Epithelial cell of esophagus (primary cell): Measurements from ENCODE around the gene CORT.
A peak's percentile ranks its signal among the peaks of the same experiment; 100 is the strongest.

Experiments used
- DNase-seq: peaks from one replicate; pipeline ENCODE4 v3.0.0; 2010; ENCODE audit warnings: low read depth
- H3K4me3 ChIP-seq: 2 replicates; pipeline ENCODE4 v1.5.1; 2011; ENCODE audit warnings: mild to moderate bottlenecking, low read length, control low read depth
- CTCF ChIP-seq: IDR thresholded peaks from 2 replicates; pipeline ENCODE4 v1.5.1; 2011; ENCODE audit warnings: low read depth, mild to moderate bottlenecking, low read length, control low read depth, inconsistent platforms; ENCODE audit not compliant: insufficient read depth; ENCODE audit errors: missing control alignments

The CORT gene

GRCh38 chr1:10490286-10490970 lies 40.6 kb downstream of the CORT start:
- TF ChIP-seq CTCF: no peak
- no peak for DNase-seq
- H3K4me3 ChIP-seq: no peak overlapping the region

- TF ChIP-seq CTCF: no peak
- H3K4me3 ChIP-seq: no peak overlapping the region
- DNase-seq: no peak
These were observed 44.6 kb downstream of the CORT start for GRCh38 chr1:10494418-10494753.

- DNase-seq: peak; percentile 82
- peak; percentile 87 for TF ChIP-seq CTCF
- peak overlapping the region; percentile 35 for H3K4me3 ChIP-seq
These were observed 45.1 kb downstream of the CORT start for GRCh38 chr1:10494754-10495474.

- peak overlapping the region; percentile 35 for H3K4me3 ChIP-seq
- no peak for TF ChIP-seq CTCF
- DNase-seq: no peak
These were observed 45.6 kb downstream of the CORT start for GRCh38 chr1:10495475-10495817.

- peak; percentile 100 for DNase-seq
- H3K4me3 ChIP-seq: peak overlapping the region; percentile 35
- no peak for TF ChIP-seq CTCF
These were observed 46.1 kb downstream of the CORT start for GRCh38 chr1:10495952-10496351.

- no peak overlapping the region for H3K4me3 ChIP-seq
- DNase-seq: no peak
- no peak for TF ChIP-seq CTCF
These were observed 47.3 kb downstream of the CORT start for GRCh38 chr1:10497109-10497508.

GRCh38 chr1:10498231-10498630 lies 48.4 kb downstream of the CORT start:
- no peak overlapping the region for H3K4me3 ChIP-seq
- no peak for TF ChIP-seq CTCF
- DNase-seq: no peak
